ENCODE data around the gene ITIH4. TPM values are rescaled to one million over a fixed set of nuclear protein-coding genes. Genes with fewer than 3 reads are reported as not detected.

The ITIH4 gene
- total and polyA plus RNA-seq, 2 of the 13 experiments (the other 11 are each of a cell fraction or from before 2014, with no cell fraction given) = 2.7 to 5.3 TPM

DNA sequence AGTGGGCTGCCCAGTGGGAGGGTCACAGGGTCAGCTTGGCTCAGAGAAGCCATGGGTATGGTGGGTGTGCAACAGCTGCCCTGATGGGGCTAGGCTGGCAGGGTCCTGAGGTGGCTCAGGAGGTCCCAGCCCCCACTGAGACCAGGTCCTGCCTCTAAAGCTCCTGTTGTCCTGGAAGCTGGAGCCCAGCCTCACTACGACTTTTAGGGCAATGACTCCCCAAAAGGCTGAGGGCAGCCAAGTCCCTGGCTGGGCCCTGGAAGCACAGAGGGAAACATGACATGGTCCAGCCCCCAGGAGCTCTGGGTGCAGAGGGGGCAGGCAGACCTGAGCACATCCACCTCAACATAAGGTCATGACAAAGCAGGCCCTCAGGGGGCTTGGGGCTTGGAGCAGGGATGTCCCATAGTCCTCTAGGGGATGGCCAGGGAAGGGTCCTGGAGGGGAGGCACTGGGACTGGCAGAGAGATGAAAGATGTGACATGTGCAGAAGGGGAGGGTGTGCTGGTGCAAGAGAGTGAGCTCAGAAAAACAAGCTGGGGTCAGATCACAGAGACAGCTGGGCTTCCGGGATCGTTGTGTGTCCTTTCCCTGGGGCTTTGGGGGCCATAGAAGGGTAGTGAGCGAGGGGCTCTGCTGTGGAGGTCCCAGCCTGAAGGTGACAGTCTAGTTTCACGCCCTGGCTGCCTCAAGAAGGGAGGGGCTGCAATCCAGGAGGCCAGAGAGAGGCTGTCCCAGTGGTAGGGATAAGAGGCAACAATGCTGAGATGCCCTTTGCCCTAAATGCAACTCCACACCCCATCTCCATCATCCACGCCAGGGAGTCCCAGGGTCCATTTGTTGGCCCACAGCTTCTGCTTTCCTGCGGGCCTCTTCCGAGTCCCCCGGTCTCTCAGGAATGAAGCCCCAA is 36.5 kb downstream of the ITIH4 start (continued):
- TF ChIP-seq, protein P1, sequence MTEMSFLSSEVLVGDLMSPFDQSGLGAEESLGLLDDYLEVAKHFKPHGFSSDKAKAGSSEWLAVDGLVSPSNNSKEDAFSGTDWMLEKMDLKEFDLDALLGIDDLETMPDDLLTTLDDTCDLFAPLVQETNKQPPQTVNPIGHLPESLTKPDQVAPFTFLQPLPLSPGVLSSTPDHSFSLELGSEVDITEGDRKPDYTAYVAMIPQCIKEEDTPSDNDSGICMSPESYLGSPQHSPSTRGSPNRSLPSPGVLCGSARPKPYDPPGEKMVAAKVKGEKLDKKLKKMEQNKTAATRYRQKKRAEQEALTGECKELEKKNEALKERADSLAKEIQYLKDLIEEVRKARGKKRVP (CRISPR knock-in tag; IDR thresholded peaks at IDR 0.05) = no peak
- TF ChIP-seq ZNF678 (CRISPR knock-in tag; IDR thresholded peaks at IDR 0.05) (0 out of 2 replicates have a peak, but pooled peaks have one; percentile 19), HNRNPLL (IDR thresholded peaks at IDR 0.05; ENCODE audit: low read depth, low read length, poor library complexity, severe bottlenecking) (no peak), RELA (CRISPR knock-in tag; IDR thresholded peaks at IDR 0.05) (0 out of 2 replicates have a peak, but pooled peaks have one; percentile 29), ZNF383 (CRISPR knock-in tag; IDR thresholded peaks at IDR 0.05; ENCODE audit: borderline replicate concordance) (no peak), HMG20A (CRISPR knock-in tag; IDR thresholded peaks at IDR 0.05; ENCODE audit: borderline replicate concordance) (no peak), KLF11 (CRISPR knock-in tag; IDR thresholded peaks at IDR 0.05) (no peak), ZNF20 (CRISPR knock-in tag; IDR thresholded peaks at IDR 0.05) (no peak), SP1 (IDR thresholded peaks at IDR 0.05) (no peak), SP1 (CRISPR knock-in tag; IDR thresholded peaks at IDR 0.05) (no peak), ZNF101 (CRISPR knock-in tag; IDR thresholded peaks at IDR 0.05; ENCODE audit: borderline replicate concordance, low read depth) (no peak), CAMTA2 (CRISPR knock-in tag; IDR thresholded peaks at IDR 0.05; ENCODE audit: borderline replicate concordance) (no peak), CCDC6 (CRISPR knock-in tag; IDR thresholded peaks at IDR 0.05) (peak; percentile 42; the same call in 1 of the 2 replicates)
- TF ChIP-seq, protein P2, sequence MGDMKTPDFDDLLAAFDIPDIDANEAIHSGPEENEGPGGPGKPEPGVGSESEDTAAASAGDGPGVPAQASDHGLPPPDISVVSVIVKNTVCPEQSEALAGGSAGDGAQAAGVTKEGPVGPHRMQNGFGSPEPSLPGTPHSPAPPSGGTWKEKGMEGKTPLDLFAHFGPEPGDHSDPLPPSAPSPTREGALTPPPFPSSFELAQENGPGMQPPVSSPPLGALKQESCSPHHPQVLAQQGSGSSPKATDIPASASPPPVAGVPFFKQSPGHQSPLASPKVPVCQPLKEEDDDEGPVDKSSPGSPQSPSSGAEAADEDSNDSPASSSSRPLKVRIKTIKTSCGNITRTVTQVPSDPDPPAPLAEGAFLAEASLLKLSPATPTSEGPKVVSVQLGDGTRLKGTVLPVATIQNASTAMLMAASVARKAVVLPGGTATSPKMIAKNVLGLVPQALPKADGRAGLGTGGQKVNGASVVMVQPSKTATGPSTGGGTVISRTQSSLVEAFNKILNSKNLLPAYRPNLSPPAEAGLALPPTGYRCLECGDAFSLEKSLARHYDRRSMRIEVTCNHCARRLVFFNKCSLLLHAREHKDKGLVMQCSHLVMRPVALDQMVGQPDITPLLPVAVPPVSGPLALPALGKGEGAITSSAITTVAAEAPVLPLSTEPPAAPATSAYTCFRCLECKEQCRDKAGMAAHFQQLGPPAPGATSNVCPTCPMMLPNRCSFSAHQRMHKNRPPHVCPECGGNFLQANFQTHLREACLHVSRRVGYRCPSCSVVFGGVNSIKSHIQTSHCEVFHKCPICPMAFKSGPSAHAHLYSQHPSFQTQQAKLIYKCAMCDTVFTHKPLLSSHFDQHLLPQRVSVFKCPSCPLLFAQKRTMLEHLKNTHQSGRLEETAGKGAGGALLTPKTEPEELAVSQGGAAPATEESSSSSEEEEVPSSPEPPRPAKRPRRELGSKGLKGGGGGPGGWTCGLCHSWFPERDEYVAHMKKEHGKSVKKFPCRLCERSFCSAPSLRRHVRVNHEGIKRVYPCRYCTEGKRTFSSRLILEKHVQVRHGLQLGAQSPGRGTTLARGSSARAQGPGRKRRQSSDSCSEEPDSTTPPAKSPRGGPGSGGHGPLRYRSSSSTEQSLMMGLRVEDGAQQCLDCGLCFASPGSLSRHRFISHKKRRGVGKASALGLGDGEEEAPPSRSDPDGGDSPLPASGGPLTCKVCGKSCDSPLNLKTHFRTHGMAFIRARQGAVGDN (CRISPR knock-in tag; IDR thresholded peaks at IDR 0.05) = no peak; the same call in 1 of the 2 replicates
- TF ChIP-seq, protein P3, sequence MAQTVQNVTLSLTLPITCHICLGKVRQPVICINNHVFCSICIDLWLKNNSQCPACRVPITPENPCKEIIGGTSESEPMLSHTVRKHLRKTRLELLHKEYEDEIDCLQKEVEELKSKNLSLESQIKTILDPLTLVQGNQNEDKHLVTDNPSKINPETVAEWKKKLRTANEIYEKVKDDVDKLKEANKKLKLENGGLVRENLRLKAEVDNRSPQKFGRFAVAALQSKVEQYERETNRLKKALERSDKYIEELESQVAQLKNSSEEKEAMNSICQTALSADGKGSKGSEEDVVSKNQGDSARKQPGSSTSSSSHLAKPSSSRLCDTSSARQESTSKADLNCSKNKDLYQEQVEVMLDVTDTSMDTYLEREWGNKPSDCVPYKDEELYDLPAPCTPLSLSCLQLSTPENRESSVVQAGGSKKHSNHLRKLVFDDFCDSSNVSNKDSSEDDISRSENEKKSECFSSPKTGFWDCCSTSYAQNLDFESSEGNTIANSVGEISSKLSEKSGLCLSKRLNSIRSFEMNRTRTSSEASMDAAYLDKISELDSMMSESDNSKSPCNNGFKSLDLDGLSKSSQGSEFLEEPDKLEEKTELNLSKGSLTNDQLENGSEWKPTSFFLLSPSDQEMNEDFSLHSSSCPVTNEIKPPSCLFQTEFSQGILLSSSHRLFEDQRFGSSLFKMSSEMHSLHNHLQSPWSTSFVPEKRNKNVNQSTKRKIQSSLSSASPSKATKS (CRISPR knock-in tag; IDR thresholded peaks at IDR 0.05) = no peak
- TF ChIP-seq, protein P4, sequence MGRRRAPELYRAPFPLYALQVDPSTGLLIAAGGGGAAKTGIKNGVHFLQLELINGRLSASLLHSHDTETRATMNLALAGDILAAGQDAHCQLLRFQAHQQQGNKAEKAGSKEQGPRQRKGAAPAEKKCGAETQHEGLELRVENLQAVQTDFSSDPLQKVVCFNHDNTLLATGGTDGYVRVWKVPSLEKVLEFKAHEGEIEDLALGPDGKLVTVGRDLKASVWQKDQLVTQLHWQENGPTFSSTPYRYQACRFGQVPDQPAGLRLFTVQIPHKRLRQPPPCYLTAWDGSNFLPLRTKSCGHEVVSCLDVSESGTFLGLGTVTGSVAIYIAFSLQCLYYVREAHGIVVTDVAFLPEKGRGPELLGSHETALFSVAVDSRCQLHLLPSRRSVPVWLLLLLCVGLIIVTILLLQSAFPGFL (CRISPR knock-in tag; IDR thresholded peaks at IDR 0.05) = no peak
- TF ChIP-seq, protein P5, sequence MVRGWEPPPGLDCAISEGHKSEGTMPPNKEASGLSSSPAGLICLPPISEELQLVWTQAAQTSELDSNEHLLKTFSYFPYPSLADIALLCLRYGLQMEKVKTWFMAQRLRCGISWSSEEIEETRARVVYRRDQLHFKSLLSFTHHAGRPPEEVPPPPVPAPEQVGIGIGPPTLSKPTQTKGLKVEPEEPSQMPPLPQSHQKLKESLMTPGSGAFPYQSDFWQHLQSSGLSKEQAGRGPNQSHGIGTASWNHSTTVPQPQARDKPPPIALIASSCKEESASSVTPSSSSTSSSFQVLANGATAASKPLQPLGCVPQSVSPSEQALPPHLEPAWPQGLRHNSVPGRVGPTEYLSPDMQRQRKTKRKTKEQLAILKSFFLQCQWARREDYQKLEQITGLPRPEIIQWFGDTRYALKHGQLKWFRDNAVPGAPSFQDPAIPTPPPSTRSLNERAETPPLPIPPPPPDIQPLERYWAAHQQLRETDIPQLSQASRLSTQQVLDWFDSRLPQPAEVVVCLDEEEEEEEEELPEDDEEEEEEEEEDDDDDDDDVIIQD (CRISPR knock-in tag; IDR thresholded peaks at IDR 0.05; ENCODE audit: low read depth) = no peak
- TF ChIP-seq, protein P6, sequence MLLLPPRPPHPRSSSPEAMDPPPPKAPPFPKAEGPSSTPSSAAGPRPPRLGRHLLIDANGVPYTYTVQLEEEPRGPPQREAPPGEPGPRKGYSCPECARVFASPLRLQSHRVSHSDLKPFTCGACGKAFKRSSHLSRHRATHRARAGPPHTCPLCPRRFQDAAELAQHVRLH (CRISPR knock-in tag; IDR thresholded peaks at IDR 0.05; ENCODE audit: borderline replicate concordance, low read depth) = peak; percentile 21; the same call in 1 of the 2 replicates

Data from HepG2 (cell line).